Stimulated activated CD4-positive, alpha-beta T cell treated with anti-CD3 and anti-CD28 coated beads, Interleukin-4, amount 100 ng/mL, for 1 hour (primary cell): ENCODE results near the gene CA9.

ENCODE experiments used
- DNase-seq: peaks from one replicate; pipeline ENCODE4 v3.0.0-alpha.2; 2020

The CA9 gene

DNA sequence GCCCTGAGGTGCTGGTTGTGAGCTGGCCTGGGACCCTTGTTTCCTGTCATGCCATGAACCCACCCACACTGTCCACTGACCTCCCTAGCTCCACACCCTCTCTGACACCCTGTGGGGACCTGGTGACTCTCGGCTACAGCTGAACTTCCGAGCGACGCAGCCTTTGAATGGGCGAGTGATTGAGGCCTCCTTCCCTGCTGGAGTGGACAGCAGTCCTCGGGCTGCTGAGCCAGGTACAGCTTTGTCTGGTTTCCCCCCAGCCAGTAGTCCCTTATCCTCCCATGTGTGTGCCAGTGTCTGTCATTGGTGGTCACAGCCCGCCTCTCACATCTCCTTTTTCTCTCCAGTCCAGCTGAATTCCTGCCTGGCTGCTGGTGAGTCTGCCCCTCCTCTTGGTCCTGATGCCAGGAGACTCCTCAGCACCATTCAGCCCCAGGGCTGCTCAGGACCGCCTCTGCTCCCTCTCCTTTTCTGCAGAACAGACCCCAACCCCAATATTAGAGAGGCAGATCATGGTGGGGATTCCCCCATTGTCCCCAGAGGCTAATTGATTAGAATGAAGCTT, 6.1 kb downstream of the CA9 start:
- DNase-seq, result no peak

DNA sequence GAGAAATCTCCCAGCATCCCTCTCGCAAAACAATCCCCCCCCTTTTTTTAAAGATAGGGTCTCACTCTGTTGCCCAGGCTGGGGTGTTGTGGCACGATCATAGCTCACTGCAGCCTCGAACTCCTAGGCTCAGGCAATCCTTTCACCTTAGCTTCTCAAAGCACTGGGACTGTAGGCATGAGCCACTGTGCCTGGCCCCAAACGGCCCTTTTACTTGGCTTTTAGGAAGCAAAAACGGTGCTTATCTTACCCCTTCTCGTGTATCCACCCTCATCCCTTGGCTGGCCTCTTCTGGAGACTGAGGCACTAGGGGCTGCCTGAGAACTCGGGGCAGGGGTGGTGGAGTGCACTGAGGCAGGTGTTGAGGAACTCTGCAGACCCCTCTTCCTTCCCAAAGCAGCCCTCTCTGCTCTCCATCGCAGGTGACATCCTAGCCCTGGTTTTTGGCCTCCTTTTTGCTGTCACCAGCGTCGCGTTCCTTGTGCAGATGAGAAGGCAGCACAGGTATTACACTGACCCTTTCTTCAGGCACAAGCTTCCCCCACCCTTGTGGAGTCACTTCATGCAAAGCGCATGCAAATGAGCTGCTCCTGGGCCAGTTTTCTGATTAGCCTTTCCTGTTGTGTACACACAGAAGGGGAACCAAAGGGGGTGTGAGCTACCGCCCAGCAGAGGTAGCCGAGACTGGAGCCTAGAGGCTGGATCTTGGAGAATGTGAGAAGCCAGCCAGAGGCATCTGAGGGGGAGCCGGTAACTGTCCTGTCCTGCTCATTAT, 6.8 kb downstream of the CA9 start:
- DNase-seq, result no peak

DNA sequence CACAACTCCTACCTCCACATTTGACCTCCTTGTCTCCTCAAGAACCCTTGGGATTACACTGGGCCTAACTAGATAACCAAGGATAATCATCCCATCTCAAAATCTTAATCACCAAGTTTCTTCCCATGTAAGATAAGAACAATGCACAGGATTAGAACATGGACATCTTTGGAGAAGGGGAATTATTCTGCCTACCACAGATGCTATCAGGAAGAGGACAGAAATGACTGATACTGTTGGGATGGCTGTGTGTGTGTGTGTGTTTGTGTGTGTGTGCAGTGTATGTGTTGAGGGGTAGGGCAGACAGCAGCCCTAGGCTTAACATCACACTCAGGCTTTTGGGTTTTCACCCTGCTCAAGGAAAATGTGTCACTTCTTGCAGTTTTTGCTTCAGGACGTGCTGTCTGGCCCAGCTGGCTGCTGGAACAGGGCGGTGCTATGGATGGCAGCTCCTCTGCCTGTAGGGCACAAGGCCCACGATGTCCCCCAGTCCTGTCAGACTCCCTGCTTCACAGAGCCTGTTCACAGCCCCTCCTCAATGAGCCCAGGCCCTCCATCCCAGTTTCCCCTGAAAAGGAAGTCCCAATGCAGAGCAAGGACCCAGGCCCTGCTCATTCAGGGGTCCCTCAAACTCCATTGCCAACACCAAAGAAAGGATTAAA, 7.7 kb downstream of the CA9 start:
- no peak for DNase-seq

DNA sequence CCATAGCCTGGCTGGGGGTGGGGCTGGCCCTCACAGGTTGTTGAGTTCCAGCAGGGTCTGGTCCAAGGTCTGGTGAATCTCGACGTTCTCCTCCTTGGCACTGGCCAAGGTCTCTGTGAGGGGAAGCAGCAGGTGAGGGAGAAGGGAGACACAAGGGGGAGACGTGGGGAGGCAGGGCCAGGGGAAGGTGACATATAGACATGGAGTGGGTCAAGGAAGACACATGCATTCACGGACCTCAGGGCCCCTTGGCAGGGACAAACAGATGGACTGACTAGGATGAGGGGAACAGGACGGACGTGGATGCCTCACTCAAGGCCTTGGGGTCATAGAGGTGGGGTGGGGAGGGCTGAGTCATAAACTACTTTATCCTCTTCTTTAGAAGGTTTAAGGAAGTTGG, 8.3 kb downstream of the CA9 start:
- no peak for DNase-seq

DNA sequence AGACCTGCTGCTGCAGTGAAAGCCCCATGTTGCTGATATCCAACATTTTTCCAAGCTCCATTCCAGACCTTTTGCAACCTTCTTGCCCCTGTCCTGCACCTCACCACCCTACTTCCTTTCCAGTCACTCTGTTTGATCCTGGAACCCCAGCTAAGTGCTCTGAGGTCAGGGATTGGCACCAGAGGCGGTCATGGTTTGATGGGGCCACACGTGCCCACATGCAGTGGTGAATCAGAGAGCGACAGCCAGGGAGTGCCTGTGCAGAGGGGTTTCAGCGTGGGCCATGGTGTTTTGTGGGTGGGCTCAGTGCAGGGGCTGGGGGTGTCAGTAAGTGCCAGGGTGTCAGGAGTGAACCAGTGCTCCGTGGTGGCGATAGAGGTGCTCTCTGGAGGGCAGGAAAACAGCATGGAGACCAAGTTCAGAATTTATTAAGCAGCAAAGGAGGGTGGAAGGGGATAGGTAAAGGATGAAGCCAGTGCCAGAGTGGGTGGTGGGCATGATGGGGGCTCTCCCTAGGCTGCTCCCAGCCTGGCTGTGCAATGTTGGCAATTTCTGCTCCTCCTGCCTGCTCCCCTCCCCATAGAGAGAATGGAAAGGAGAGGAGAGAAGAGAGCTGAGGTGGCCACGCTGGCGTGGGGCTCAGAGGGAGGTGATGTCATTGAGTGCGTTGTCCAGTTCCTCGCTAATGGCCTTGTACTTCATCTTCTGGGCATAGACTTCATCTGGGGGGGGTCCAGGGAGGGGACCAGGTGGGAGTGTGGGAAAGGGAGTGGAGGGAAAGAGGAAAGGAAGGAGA, 9.0 kb downstream of the CA9 start:
- DNase-seq, result no peak

DNA sequence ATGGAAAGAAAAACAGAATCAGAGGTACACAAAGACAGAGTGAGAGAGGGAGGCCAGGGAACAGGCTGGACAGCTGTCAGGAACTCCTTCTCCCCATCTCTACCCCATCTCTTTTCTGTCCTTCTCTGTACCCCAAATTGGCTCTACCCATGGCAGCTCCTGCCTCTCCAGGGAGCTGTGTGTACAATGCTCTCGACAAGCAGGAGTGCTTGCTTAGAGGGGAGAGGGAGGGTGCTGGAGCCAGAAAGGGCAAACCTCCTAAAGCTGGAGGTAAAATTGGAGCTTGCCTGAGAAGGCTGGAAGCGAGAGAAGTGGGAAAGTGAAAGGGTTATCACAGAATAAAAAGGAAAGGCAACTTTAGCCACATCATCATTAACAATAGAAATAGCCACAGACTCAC, 9.6 kb downstream of the CA9 start:
- DNase-seq, result no peak

DNA sequence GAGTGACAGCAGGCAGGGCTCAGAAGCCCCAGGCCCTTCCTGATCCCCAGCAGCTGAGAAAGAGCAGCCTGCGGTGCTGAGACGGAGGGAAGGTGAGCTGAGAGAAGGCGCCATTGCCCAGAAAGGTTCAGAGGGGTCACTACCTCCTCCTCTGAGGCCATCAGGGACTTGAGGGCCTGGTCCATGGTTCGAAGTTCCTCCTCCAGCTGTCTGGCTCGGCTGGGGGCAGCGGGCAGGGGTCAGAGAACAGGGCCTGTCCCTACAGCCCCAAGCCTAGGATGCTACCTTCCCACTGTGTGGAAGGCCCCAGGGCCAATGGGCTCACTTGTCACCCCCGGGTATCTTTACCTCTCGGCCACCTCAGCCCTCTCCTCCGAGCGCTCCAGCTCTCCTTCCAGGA, 11.2 kb downstream of the CA9 start:
- DNase-seq, result no peak

DNA sequence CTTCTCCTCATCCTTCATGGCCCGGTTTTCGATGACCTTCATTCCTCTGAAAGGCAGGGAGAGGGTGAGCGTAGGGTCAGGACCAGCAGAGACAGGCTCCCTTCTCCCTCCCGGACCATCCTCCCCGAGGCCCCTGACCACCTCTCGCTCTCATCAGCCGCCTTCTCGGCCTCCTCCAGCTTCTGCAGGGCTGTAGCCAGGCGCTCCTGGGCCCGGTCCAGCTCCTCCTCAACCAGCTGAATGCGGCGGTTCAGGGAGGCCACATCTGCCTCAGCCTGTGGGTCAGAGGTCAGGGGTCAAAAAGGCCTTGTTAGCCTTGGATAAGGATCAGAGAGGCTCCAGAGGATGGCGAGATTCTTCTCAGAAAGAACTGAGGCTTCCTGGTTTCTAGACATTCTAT, 11.8 kb downstream of the CA9 start:
- no peak for DNase-seq

DNA sequence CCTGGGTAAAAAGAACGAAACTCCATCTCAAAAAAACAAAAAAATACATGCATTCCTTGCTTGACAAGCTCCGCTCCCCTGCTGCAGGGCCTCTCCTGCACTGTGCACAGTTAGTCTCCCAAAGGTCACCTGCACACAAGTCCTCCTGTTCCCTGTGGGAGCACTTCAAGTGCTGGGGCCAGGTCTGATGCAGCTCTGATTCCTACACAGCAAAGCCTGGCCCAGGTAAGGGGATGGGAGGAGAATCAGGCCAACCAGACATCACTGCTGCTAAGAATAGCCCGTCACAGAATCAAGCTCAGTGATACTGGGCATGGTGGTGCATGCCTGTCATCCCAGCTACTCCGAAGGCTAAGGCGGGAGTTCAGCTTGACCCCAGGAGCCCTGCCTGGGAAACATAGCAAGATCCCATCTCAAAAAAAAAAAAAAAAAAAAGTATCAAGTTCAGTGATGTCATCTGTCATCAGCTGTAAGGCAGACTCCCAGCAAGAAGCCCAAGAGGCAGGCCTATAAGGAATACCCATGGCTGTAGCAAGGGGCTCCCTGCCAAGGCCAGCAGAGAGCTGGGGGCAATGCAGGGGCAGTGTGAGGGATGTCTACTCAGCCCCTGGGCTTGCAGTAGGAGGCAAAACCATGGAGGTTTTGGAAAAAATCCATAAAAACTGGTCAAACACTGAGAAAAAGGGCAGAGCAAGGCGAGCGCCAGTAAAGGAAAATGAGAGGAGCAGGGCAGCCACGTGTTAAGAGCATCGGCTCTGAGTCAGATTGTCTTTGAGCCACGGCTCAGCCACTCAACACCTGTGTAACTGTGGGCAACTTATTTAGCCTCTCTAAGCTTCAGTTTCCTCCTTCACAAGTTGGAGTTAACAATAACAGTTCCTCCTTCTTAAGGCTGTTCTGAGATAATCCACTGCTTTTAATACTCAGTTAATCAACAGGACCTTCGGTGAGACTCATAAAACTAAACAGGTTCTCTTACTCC, 12.8 kb downstream of the CA9 start:
- no peak for DNase-seq

DNA sequence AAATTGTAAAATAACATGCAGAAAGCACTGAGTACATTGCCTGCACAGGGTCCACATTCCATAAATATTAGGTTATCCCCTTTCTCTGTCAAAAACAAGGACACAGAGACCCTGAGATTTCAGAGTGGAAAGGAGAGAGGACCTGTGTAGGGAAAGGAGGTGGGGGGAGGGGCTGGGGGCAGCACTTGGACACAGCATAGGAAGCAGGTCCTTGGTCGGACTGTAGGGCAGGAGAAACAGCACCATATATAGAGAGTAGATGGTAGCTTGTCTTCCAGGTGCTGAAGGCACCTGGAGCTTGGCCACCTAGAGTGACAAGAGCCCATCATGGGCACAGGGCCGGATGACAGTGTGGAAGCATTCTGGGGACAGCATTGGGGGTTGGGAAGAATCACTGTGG, 13.6 kb downstream of the CA9 start:
- no peak for DNase-seq

DNA sequence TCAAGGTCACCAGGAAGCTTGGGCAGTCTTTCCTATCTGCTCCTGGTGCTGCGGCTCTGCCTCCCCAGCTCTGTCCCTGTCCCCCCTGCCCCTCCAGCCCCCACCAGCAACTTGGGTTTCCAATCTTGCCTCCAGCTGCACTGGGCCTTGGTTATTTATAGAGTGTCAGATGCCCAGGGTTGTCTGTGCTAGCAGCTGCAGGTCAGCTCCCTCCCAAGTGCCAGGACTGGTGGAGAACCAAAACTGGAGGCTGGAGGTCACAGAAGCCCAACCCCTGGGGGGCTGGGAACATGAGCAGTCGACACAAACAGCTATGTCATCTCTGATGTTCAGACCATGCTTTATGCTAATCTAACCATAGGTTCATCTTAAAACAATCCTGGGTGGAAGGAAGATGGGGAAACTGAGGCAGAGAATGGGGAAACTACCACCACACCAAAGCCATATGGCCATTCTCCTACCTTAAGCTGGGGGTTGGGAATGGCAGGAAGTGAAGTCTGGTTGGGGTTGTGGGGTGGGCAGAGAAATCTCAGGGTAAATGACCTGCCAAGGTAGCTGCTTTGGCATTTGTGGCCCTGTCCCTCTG, 14.3 kb downstream of the CA9 start:
- DNase-seq, result no peak

DNA sequence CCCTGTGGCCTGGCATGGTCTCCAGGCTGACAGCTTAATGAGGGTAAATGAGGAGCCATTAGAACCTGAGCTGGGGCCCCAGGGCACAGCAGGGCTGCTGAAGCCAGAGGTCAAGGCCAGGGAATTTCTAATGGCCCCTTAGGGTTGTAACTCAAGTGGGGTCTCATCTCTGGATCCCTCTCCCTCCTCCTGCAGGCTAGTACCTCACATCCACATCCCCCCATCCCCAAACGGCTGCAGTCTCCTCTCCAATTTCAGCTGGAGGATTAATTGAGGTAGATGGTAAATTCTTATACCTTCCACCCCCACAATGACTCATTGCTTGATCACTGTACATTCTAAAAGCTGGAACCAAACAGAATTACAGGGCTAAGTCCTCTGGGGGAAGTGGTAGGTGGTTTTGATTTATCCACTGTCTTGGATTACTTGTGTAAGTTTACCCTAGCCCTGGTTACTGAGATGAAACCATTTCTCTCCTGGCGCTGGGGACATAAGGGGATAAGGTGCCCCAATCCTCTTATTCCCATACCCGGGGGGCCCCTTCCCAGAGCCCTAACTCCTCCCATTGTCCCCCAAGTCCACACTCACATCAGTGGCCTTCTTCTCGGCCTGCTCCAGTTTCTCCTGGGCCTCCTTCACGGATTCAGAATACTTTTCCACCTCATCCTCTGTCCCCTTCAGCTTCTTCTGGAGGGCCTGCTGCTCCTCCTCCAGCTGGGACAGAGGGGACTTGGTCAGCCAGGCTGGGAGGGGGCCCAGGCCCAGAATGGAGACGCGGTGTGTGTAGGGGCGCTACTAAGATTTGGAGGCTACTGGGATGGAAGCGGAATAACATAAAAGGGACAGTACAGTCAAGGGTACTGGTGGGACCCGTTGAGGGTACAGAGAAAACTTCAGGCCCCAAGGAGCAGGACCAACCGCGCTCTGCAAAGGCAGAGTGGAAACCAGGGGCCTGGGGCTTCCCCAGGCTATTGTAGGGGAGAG, 15.1 kb downstream of the CA9 start:
- DNase-seq, result no peak

DNA sequence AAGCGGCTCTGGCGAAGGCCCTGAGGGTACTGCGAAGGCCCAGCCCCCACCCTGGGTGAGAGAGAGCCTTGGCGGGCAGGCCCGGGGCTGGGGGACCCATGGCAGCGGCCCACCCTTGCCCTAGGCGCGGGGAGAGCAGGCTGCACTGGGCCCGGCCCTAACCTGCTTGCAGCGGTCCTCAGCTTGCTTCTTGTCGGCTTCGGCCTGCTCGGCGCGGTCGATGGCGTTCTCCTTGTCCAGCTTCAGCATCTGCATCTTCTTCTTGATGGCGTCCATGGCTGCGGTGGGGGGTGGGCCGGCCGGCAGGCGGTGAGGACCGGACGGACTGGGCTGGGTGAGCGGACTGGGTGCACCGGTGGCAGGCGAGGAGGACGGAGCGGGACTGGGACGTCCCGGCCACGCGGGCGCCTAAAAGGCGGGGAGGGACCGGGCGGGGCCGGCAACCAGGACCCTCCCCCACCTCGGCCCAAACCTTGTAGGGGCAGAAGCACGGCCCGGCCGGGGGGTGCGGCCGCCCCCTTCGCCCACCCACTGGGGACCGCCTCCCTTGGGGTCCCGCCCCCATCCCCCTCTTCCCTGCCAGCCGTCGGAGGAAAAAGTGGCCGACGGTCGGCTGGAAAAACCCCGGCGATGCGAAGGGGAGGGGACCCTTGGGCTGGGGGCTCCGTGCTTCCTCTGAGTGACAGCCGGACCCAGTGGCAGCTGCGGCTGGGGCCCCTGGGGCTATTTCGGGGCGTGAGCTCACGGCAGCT, 16.0 kb downstream of the CA9 start, which contains the start of gene TPM2:
Gene TPM2 (minus strand): TSS at position 384 of the 752 bp plus-strand sequence. CDS start 108 bp downstream, at position 276.
- DNase-seq, result no peak

DNA sequence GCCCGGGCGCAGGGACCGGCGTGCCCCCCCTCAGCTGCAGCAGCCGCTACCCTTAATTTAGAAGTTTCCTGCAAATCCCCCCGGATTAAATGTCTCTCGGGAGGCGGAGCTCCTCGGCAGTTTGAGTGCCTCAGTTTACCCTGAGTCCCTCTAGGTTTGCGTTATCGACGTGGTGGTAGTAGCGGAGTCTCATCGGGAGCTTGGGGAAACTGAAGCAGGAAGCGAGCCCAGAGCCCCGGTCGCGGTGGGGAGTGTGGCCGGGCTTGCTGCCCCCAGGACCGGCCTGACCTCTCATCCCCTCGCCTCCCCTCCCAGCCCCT, 16.5 kb downstream of the CA9 start:
- no peak for DNase-seq

DNA sequence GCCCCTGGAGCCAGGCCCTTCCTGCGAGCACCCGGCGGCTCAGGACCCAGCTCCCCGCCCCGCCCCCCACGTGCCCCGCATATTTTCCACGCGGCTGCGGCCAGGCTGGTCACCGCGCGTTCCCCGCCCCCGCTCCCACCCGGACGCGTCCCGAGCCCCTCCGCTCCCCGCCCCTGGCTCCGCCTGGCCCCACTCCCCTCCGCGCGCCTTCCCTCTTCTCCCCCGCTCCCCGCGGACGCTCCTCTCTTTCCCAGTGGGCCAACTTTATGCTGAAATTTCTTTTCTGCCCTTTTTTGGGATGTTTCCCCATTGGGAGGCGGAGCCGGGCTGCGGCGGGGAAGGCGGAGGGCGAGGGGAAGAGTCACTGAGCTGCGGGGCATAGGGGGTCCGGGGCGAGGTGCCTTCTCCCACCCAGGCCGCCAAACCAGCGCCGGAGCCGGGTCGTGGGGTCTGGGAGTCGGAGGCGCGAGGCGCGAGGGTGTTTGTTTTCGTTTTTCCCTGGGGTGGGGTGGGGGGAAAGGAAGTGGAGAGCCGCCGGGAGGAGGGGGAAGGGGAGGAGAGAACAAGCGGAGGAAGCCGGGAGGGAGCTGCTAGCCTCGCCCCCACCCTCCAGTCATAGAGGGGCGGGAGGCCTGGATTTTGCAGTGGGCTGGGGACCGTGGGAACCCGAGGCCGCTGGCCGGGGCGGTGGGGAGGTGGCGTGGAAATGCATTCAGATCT, 17.0 kb downstream of the CA9 start:
- peak; percentile 38 for DNase-seq

DNA sequence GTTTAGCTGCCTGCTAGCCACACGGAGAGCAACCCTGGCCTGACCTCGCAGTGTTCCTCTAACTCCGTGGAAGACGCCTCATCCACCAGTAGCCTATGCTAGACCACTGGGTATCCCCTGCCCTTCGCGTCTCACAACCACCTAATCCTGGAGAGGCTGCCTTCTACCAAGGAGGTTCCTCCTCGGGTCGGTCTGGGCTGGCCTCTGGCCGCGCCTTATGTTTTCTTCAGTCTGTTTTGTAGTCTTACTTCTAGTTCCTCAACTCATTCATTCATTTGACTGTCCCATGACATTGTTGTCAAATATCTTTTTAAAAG, 17.6 kb downstream of the CA9 start:
- DNase-seq, result no peak

DNA sequence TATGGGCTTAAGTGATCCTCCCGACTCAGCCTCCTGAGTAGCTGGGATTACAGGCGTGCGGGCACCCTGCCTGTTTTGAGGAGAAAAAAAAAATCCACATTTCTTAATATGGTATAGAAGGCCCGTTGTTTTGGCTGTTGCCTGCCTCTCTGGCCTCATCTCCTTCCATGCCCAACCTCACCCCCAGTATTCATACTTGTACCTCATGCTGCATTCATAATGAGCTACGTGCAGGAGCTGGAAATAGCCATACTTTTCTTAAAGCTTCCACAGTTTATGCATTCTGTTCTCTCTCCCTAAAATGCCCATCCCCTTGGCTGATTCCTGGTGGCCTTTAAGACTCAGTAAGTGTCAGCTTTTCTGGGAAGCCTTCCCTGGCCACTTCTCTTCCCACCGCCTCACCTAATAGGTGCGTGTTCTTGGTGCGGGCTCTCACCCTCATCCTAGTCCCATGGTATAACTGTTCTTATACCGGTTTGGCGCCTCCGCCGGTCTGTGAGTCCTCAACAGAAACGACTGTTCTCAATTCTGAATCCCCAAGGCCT, 18.1 kb downstream of the CA9 start:
- DNase-seq, result no peak

DNA sequence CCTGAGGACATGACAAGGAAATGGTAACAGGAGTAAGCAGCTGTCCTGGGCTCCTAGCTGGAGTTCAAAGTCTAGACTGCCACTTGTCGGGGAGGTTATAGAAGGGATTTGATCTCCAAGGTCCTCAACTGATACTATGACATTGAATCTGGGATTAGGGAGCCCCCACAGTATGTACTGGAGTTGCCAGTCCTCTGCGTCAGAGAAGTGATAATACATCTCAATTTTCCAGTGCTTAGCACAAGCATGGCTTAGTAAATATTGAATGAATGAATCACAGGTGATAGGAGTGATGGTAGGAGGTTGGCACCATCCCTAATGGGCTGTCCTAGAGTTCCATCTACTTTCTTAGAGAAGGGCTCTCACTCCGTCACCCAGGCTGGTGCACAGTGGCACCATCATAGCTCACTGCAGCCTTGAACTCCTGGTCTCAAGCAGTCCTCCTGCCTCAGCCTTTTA, 22.2 kb downstream of the CA9 start:
- DNase-seq, result no peak
